ENCODE measurements around the gene PLAC1. TPM values are rescaled to one million over a fixed set of nuclear protein-coding genes. Genes with fewer than 3 reads are reported as not detected.

The PLAC1 gene
- total RNA-seq, 1 donor from 2014 or later = not detected

- intact Hi-C loops (cut with micrococcal nuclease) = no loop called here
Observed at GRCh38 chrX:134588806-134589205, 69.5 kb downstream of the PLAC1 start.

GRCh38 chrX:134580907-134581306, 77.4 kb downstream of the PLAC1 start:
- intact Hi-C loops (cut with micrococcal nuclease) = no loop called here

DNA sequence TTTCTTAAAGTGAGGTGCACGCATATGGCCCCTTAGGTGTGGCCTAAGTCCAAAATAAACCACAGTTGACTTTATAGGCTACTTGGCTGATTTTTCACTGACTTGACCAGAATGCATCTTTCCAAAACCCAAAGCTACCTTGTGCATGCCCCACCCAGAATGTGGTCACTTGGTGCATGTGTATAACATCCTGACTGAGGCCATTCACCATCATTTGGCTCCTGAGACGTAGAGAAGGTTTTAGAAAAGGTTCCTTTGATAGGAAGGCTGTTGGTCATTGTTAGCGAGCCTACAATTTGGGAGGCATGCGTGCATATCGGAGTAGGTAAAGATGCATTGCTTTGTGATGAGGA, 84.6 kb downstream of the PLAC1 start:
- intact Hi-C loops (cut with micrococcal nuclease) = no loop called here

GRCh38 chrX:134572816-134573682, 85.2 kb downstream of the PLAC1 start:
- intact Hi-C loops (cut with micrococcal nuclease) = no loop called here

DNA sequence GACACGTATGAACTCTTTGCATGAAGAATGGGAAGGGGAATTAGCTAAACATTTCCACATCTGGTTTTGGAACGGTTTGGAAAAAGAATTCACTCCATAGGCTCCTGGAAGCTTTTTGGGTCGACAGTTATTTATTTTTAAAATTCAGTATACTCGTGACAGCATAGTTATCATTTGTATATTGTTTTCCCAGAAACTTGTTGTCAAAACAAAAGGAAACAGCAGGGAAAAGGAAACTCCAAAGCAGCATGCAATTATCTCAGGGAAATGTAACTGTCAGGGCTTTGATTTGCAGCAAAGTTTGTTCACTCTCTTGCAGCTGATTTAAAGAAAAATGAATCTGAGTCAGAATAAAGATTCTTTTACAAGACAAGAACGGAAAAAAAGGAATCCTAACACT, 86.5 kb downstream of the PLAC1 start:
- intact Hi-C loops (cut with micrococcal nuclease) = no loop called here

DNA sequence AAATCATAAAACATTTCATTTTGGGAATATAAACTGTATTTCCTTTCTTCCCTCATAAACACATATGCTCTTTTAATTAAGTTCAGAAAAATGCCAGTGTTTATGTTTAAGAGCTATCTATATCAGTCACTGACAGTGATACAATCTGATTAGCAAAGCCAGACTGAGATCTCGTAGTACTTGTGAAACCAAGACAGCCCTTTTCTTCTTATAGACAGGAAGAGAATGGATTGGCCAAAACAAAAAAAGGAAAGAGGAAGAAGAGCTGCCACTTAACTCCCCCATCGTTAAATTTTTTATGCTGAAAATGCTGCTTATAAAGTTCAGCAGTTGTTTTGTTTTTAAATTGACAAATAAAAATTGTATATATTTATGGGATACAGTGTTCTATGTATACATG, 87.4 kb downstream of the PLAC1 start:
- intact Hi-C loops (cut with micrococcal nuclease) = no loop called here

DNA sequence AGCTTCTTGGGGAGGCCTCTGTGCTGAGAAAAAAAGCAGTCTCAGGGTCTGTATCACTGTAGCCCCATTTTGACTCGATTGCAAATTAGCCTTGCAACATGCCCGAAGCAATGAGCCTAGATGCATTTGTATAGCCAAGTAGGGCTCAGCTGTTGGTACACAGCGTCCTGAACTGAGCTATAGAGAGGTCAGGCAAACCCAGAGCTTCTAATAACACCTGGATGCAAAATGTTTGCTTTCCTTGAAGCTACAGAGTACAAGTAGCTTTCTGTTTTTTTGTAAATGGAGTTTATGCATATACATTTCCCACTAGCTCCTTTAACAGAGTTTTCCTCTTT, 87.8 kb downstream of the PLAC1 start:
- intact Hi-C loops (cut with micrococcal nuclease) = no loop called here

GRCh38 chrX:134569306-134569705, 89.0 kb downstream of the PLAC1 start:
- intact Hi-C loops (cut with micrococcal nuclease) = no loop called here

DNA sequence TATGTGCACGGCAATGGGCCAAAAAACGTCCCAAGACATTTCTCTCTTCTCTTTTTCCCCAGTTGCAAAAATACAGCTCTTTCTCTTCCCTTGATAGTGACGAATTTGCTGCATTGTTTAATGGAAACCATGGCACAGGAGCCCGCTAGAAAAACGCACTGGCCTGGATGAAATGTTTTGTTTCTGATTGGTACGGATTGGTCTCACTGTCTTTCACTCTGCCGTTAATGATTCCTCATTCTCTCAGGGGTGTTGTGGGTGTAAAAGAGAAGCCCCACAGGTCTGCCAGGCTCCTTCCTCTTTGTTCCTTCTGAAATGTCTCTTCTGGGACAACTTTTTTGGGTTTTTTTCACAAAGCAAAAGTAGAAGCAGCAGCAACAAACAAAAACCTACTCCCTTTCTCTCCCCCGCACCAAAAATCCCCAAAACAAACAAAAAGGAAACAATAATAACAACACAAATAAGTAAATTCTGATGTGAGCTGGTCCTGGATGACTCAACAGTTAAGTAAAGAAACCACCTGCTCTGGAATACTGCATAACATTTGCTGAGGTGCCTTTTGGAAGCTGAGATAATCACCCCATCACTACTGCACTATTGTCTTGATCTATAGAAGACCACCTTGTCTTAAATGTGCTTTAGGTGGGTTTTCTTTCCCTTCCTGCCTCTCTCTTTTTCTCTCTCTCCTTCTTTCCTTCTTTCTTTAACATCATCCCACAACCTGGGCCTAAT, 89.8 kb downstream of the PLAC1 start:
- intact Hi-C loops (cut with micrococcal nuclease) = no loop called here

GRCh38 chrX:134566506-134566905, 91.8 kb downstream of the PLAC1 start:
- intact Hi-C loops (cut with micrococcal nuclease) = no loop called here

GRCh38 chrX:134562002-134562401, 96.3 kb downstream of the PLAC1 start:
- intact Hi-C loops (cut with micrococcal nuclease) = no loop called here

DNA sequence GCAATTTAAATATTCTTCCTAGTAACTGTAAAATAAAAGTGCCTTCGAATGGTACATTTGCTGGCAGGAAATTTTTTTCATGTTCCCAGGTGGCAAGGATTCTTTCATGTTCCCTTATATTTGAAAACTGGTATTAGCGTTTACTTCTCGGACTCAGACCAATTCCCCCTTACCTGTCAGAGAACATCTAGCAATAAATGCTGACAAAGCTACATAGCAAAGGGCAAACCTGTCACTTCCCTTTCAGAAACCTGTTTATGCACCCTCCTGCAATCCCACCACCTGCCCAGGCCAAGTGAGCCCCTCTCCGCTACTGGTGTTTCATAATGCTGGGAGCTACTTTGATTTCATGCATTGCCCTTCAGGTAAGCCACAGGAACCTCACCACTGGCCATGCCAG, 100.1 kb downstream of the PLAC1 start:
- intact Hi-C loops (cut with micrococcal nuclease) = no loop called here

DNA sequence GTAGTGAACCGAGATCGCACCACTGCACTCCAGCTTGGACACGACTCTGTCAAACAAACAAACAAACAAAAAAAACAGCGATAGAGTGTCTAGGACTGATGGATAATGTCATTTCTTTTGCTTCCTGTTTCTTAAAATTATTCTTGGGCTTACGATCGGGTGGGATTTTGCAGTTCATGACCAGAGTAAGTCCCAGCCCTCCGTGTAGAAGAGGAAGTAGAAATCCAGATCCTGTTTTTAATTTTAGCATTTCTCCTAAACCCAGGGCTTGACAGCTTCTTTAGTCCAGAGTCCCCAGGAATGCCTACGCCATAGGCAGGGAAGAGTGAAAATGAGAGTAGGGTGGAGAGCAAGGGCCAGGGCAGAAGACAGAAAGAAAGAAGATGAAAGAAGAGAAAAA, 104.0 kb downstream of the PLAC1 start:
- intact Hi-C loops (cut with micrococcal nuclease) = no loop called here

DNA sequence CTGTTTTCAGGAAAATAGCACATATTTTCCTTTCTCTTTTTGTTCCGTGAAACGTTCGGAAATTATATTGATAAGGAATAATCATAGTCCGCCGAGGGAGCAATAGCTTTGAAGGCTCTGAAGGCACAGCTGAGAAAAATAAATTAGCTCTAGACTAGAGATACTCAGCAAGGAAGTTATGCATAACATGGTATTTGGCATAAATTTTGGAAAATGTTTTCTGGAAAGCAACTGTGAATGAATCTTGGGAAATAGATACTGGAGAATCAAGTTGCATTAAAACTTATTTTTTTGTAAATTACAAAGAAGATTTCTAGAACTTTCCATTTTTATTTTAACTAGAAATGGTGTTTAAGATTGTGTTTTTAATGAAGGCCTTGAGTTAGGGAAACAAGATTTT, 105.9 kb downstream of the PLAC1 start:
- intact Hi-C loops (cut with micrococcal nuclease) = no loop called here

- intact Hi-C loops (cut with micrococcal nuclease) = no loop called here
Observed at GRCh38 chrX:134551376-134552048, 106.8 kb downstream of the PLAC1 start.

DNA sequence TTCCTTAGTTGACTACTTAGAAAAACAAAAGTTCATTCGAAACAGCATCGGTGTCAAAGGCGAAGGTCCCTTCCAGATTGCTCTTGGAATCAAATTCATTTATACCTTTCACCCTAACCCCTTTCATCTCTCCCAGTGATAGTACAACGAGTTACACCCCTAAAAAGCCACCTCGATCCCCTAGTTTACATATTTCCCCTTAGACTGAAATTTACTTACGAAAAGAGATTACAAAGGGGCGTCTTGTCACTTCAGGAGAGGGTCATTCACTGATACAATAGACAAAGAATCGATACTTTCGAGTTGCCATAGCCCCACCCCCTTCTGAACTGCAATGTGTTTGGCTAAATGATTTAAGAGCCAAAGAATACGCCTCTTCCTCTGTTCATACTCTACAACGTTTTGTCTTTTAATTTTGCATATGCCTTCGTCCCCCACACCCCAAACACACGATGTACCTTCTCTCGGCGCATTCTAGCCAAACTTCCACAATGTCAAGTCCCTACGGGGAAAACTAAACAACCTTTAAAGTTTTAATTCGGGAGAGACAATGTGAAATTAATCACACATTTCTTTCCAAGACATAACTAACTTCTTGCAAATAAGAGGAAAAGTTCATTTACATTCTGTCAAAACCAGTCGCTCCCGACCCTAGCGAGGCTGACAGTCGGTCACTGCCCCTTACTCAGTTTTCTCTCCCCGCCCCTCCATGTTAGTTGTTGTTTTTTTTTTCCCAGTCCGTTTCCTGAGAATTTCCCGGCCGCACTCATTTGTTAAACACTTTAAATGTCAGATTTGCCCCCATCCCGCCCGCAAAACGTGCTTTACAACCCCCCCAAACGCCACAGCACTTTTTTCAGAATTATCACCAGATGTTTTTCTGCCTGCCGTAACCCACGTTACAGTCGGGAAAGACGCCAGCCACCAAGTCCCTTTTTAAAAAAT, 109.7 kb downstream of the PLAC1 start:
- intact Hi-C loops (cut with micrococcal nuclease) = no loop called here

GRCh38 chrX:134547047-134547679, 111.1 kb downstream of the PLAC1 start:
- intact Hi-C loops (cut with micrococcal nuclease) = no loop called here

DNA sequence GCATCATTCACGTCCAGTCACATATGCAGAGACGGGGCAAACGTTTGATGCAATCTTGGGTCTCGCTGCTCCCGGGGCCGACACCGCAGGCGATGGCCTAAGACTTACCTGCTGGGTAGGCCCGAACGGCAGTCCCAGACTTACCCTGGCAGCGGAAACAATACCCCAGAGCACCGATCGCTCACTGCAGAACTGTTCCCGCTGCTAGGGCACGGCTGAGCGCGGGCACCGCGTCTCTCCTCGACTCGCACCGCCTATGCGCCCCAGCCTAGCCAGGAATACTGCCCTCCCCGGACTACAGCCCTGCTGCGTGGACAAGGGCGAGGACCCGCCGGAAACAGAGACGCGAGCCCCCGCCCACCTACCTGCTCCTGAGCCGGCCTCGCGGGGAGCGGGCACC, 112.1 kb downstream of the PLAC1 start:
- intact Hi-C loops (cut with micrococcal nuclease) = no loop called here

GRCh38 chrX:134545510-134545909, 112.8 kb downstream of the PLAC1 start:
- intact Hi-C loops (cut with micrococcal nuclease) = no loop called here

DNA sequence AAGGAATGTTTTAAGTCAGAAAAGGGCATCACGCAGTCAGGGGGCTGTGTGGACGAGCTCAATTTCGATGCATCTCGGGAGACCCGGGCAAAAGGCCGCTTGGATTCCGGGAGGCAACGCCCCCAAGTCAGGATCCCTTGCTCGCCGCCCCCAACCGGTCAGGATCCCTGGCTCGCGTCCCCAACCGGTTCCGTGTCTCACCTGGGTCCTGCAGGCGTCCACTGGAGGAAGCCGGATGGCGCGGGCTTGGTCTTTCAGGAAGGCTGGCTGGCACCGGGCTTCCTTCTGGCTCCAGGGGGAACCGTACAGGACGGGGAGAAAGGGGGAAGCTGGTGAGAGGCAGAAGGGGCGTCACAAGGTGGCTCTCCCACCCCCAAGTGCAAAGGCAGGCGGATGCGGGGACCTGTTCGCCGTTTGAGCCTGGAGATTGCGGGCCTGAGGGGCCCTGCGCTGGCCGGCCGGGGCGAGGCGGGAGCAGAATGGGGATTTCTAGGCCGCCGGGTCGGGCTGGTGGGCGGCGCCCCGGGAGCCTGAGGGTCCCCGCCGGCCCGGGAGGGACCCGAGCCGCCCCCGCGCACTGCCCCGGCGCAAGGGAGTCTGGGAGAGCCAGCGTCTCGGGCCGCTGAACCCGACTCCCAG, 113.6 kb downstream of the PLAC1 start:
- intact Hi-C loops (cut with micrococcal nuclease) = no loop called here
